ENCODE data around the gene MBD3. TPM values are rescaled to one million over a fixed set of nuclear protein-coding genes. Genes with fewer than 3 reads are reported as not detected.

MBD3 gene
- total and polyA plus RNA-seq, 2 experiments from 2014 or later, result 27.6 to 118 TPM

- TF ChIP-seq EZH2phosphoT487 (IDR thresholded peaks at IDR 0.05; ENCODE audit: unreplicated experiment), result no peak
Observed at GRCh38 chr19:1599460-1599846, 6.8 kb upstream of the MBD3 start (continued).

GRCh38 chr19:1598777-1599459 is 6.3 kb upstream of the MBD3 start:
- no peak overlapping the region for H3K27ac ChIP-seq (ENCODE audit: low read depth)
- no peaks in the 10 kb centered on the region for H3K9me2 ChIP-seq (ENCODE audit: insufficient read depth)
- H3K27me3 ChIP-seq (ENCODE audit: insufficient read depth), result no peaks in the 10 kb centered on the region
- no peaks in the 10 kb centered on the region for H3K4me1 ChIP-seq (ENCODE audit: insufficient read depth)
- H3K36me3 ChIP-seq (ENCODE audit: insufficient read depth), result peaks cover 11% of the 10 kb centered on the region
- no peak overlapping the region for H3K4me3 Mint-ChIP-seq
- H4K20me1 ChIP-seq (replicated peaks; ENCODE audit: insufficient read depth), result peaks cover 40% of the 10 kb centered on the region
- H3K36me3 Mint-ChIP-seq (ENCODE audit: low read depth), result peaks cover 39% of the 10 kb centered on the region
- H2AFZ ChIP-seq, result no peak overlapping the region
- peaks cover 17% of the 10 kb centered on the region for H3K27me3 Mint-ChIP-seq (ENCODE audit: insufficient read depth, low read depth, poor library complexity)
- DNase-seq (ENCODE audit: low spot score) (no peak), ATAC-seq (no peak)
- H3K4me2 ChIP-seq, result no peak overlapping the region
- no peak for TF ChIP-seq ZNF114 (CRISPR knock-in tag; IDR thresholded peaks at IDR 0.05)
- TF ChIP-seq EZH2 (IDR thresholded peaks at IDR 0.05; ENCODE audit: low read depth, unreplicated experiment), result no peak
- TF ChIP-seq ZNF331 (CRISPR knock-in tag; IDR thresholded peaks at IDR 0.05; ENCODE audit: low read depth), result no peak
- TF ChIP-seq JUNB (IDR thresholded peaks at IDR 0.05; ENCODE audit: unreplicated experiment), result no peak
- no peak for TF ChIP-seq ZNF462 (CRISPR knock-in tag; IDR thresholded peaks at IDR 0.05)
- TF ChIP-seq EZH2phosphoT487 (IDR thresholded peaks at IDR 0.05; ENCODE audit: unreplicated experiment), result no peak
- no peak for TF ChIP-seq ETS1 (IDR thresholded peaks at IDR 0.05)
- no peak for TF ChIP-seq REST (IDR thresholded peaks at IDR 0.05; ENCODE audit: unreplicated experiment)
- no peak for TF ChIP-seq CREB1 (CRISPR knock-in tag; IDR thresholded peaks at IDR 0.05; ENCODE audit: low read depth)
- no peak for TF ChIP-seq NANOG (IDR thresholded peaks at IDR 0.05; ENCODE audit: borderline replicate concordance)
- no peak for TF ChIP-seq CTCF (conservative IDR thresholded peaks at IDR 0.05; ENCODE audit: low read depth in 2 of 2)
- TF ChIP-seq STAT1 (IDR thresholded peaks at IDR 0.05; ENCODE audit: unreplicated experiment), result no peak
- no peak for TF ChIP-seq POLR2AphosphoS5 (IDR thresholded peaks at IDR 0.05; ENCODE audit: low read depth)
- no peaks in the 10 kb centered on the region for H3K9me3 Mint-ChIP-seq
- H3K4me3 ChIP-seq, result no peak overlapping the region
- peaks cover 3% of the 10 kb centered on the region; the same call in 2 of the 3 replicates for H3K4me1 Mint-ChIP-seq
- H3F3A ChIP-seq (replicated peaks; ENCODE audit: low read depth), result peaks cover 4% of the 10 kb centered on the region
- peaks cover 38% of the 10 kb centered on the region for H3K79me2 ChIP-seq (replicated peaks; ENCODE audit: insufficient read depth)
- H3K27ac Mint-ChIP-seq, result no peak overlapping the region
